ENCODE results near the gene MADCAM1. TPM values are rescaled to one million over a fixed set of nuclear protein-coding genes. Genes with fewer than 3 reads are reported as not detected.

The MADCAM1 gene
- total RNA-seq, 1 donor from 2014 or later: 0.41 TPM

DNA sequence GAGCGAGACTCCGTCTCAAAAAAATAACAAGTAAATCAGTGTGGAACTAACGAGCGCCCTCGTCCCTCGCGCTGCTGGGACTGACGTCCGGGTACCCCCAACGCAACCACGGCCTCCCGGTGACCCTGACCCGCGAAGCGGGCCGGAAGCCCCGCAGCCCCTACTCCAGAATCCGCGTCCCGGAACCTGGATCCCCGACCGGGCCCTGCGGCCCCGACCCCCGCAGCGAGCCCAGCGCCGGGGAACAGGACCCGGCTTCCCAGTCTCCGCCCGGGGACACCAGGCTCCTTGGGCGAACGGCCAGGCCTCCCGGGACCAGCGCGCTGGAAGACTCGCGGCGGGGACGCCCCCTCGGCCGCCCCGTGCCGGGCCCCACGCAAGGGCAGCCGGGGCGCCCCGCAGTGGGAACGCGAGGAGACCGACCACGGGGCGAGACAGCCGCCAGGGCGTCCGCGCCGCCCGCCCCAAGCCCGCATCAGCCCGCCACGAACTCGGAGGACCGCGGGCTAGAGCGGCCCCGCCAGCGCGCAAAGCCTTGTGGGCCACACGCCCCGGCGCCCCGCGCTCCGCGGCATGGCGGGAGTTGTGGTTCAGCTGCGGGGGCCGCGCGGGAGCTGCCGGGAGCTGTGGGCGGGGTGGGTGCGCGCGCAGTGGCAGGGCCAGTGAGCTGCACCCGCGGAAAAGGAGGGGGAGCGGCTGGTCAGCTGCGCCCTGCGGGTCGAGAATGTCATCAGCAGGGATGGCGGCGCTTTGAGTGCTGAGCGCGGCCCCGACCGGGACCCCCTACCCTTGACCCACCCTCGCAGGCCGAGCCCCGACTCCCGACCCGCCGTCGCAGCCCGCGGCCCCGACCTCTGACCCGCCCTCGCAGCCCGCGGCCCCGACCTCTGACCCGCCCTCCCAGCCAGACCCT is 7.5 kb upstream of the MADCAM1 start:
- DNase-seq (ENCODE audit: extremely low read depth, low read depth, low spot score): no peak

DNA sequence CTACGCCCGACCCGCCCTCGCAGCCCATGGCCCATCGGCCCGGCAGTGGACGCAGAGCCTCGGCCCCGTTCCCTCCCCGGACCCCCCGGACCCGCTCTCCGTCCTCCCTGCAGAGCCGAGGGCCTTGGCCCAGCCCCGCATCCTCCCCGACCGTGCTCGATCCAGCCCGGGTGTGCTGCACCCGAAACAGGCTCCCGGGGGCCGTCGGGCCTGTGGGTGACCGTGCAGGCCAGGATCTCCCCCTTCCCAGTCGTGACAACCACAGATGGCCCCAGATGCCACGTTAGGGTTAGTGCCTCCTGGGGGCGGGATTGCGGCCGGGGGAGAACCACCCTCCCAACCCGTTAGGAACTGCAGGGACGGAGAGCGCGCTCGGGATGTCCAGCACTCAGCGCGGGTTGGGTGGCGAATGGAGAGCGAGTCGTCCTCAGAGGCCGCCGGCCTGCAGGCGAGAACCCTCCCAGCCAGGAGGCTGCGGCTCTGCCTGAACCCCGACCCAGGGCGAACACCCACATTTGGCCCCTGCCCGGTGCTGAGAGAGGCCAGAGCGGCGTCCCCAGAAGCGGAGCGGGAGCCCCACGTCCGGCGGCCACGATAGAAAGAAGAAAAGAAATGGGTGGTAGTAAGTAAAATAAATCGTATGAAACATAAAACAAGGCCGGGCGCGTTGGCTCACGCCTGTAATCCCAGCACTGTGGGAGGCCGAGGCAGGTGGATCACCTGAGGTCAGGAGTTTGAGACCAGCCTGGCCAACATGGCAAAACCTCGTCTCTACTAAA is 6.7 kb upstream of the MADCAM1 start:
- no peak for DNase-seq (ENCODE audit: extremely low read depth, low read depth, low spot score)

- no peak for DNase-seq (ENCODE audit: extremely low read depth, low read depth, low spot score)
Observed at GRCh38 chr19:491146-491741, 5.0 kb upstream of the MADCAM1 start.

DNA sequence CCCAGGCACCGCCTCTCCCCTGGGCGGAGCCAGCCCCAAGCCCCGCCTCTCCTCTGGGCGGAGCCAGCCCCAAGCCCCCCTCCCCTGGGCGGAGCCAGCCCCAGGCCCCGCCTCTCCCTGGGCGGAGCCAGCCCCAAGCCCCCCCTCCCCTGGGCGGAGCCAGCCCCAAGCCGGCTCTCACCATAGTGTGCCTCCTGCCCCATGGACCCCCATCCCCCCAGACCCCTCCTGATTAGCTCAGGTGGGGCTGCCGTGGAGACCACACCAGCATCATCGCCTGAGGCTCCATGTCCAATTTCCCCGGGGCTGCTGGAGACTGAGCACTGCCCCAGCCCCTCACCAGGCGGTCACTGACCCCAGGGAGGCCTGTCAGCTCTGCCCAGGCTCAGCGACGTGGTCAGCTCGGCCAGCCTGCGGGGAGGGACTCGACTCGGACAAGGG is 4.2 kb upstream of the MADCAM1 start:
- no peak for DNase-seq (ENCODE audit: extremely low read depth, low read depth, low spot score)

DNA sequence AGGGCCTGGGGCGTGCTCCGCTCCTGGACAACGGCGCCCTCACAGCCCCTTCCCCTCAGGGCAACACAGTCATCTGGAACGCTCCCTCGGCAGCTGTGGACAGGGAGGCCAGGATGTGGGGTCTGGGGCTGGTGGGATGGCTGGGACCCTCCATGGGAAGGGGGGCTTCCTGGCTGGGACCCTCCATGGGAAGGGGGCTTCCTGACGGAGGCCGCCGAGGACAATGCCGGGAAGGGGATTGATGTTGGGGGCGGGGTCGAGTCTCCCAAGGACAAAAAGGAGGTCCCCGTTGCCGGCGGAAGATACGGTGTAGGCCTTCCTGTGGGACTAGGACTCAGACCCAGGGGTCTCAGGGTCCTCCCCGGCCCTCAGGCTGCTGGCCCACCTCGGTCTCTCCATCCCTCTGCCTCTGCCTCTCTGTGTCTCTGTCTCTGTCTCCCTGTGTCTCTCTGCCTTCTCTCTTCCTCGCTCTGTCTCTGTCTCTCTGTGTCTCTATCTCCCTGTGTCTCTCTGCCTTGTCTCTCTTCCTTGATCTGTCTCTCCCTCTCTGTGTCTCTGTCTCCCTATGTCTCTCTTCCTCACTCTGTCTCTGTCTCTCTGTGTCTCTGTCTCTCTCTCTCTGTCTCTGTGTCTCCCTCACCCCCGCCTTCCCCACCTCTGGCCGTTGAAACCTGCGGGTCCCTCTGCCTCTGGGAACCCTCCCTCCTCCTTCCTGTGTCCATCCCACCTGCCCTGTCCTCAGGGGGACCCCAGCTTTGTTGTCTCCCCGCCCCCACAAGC is 2.7 kb upstream of the MADCAM1 start:
- no peak for DNase-seq (ENCODE audit: extremely low read depth, low read depth, low spot score)

DNA sequence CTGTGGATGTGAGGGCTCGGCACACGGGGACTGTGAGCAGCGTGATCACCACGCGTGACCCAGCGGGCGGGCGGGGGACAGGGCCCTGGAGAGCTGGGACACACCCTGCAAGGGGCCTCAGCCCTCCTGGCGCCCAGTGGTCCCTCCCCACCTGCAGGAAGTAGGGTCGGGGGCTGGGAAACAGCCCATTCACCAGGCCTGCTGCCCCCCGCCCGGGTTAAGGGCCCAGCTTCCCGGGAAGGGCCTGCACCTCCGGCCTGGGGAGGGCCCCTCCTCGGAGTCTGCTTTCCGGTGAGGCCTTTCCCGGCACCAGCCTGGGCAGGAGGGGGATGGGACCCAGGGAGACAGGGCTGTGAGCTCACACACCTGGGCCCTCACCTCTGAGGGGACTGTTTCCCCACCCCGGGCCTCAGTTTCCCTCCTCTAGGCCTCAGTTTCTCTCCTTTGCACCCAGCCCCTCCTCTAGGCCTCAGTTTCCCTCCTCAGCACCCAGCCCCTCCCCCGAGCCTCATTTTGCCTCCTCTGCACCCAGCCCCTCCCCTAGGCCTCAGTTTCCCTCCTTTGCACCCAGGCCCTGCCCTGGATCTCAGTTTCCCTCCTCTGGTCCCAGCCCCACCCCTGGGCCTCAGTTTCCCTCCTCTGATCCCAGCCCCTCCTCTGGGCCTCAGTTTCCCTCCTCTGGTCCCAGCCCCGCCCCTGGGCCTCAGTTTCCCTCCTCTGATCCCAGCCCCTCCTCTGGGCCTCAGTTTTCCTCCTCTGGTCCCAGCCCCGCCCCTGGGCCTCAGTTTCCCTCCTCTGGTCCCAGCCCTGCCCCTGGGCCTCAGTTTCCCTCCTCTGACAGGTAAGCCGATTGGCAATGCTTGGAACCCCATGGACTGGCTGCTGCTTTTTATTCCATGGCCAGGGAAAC is 1.9 kb upstream of the MADCAM1 start:
- DNase-seq (ENCODE audit: extremely low read depth, low read depth, low spot score): no peak

GRCh38 chr19:495081-495401 is 1.2 kb upstream of the MADCAM1 start:
- no peak for DNase-seq (ENCODE audit: extremely low read depth, low read depth, low spot score)

DNA sequence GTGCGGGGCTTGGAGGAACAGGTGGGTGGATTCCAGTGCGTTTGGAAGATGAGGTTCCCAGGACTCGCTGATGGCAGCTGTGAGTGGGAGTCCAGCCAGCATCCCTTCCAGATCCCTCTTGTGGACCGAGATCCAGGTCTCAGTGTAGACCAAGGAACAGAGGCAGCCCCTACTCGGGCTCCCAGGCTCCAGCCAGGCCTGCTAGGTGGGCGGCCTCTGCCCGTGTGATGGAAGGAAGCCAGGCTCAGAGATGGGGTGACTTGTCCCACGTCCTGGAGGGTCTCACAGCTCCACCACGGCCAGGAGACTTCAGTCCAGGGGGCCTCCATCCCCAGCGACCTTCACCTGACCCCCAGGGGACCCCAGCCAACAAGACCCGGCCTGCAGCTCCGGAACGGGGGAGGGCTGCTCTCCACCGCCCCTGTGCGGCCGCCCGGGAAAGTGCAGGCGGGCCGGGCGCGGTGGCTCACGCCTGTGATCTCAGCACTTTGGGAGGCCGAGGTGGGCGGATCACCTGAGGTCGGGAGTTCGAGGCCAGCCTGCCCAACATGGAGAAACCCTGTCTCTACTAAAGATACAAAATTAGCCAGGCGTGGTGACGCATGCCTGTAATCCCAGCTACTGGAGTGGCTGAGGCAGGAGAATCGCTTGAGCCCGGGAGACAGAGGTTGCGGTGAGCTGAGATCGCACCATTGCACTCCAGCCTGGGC is 729 bp upstream of the MADCAM1 start:
- DNase-seq (ENCODE audit: extremely low read depth, low read depth, low spot score): no peak

GRCh38 chr19:496986-497385 is 700 bp downstream of the MADCAM1 start:
- DNase-seq (ENCODE audit: extremely low read depth, low read depth, low spot score): no peak

GRCh38 chr19:497491-497868 is 1.2 kb downstream of the MADCAM1 start:
- no peak for DNase-seq (ENCODE audit: extremely low read depth, low read depth, low spot score)

GRCh38 chr19:497869-498510 is 1.7 kb downstream of the MADCAM1 start:
- no peak for DNase-seq (ENCODE audit: extremely low read depth, low read depth, low spot score)

GRCh38 chr19:498511-498891 is 2.2 kb downstream of the MADCAM1 start:
- DNase-seq (ENCODE audit: extremely low read depth, low read depth, low spot score): no peak

- no peak for DNase-seq (ENCODE audit: extremely low read depth, low read depth, low spot score)
Observed at GRCh38 chr19:498977-499623, 2.8 kb downstream of the MADCAM1 start.

DNA sequence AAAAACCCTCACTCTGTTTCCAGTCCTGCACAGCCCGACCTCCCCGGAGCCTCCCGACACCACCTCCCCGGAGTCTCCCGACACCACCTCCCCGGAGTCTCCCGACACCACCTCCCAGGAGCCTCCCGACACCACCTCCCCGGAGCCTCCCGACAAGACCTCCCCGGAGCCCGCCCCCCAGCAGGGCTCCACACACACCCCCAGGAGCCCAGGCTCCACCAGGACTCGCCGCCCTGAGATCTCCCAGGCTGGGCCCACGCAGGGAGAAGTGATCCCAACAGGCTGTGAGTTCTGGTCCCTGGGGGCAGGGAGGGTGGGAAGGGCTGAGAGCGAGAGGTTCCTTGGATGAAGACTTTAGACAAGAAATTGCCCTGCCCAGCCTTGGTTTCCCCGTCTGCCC is 5.4 kb downstream of the MADCAM1 start:
- no peak for DNase-seq (ENCODE audit: extremely low read depth, low read depth, low spot score)

- no peak for DNase-seq (ENCODE audit: extremely low read depth, low read depth, low spot score)
Observed at GRCh38 chr19:504616-505015, 8.3 kb downstream of the MADCAM1 start.

- peak; percentile 100 for DNase-seq (ENCODE audit: extremely low read depth, low read depth, low spot score)
Observed at GRCh38 chr19:506404-507285, 10.4 kb downstream of the MADCAM1 start.

Data from glomerular endothelial cell (primary cell).